Fibroblast of the aortic adventitia (primary cell): ENCODE data around the gene TSR1. TPM values are rescaled to one million over a fixed set of nuclear protein-coding genes. Genes with fewer than 3 reads are reported as not detected.

ENCODE experiments used
- DNase-seq: peaks from one replicate; pipeline ENCODE4 v3.0.0-alpha.2; 2010; ENCODE audit warnings: low read depth
- H3K4me3 ChIP-seq: 2 replicates; pipeline ENCODE4 v1.5.1; 2011; ENCODE audit warnings: low read depth, mild to moderate bottlenecking, control low read depth, low read length, moderate library complexity
- CTCF ChIP-seq: IDR thresholded peaks from 2 replicates; pipeline ENCODE4 v1.5.1; 2011; ENCODE audit warnings: mild to moderate bottlenecking, low read length, control low read depth, inconsistent platforms; ENCODE audit not compliant: insufficient read depth
- small RNA-seq: library from RNA; depleted of rRNA; stranded (forward); fragments of <200 nt; gene quantifications from one replicate; pipeline ENCODE3, GENCODE V24; 2012
- total RNA-seq: library from RNA; depleted of rRNA; stranded (reverse); fragments of >200 nt; gene quantifications from 2 replicates; pipeline ENCODE4 v1.2.3, GENCODE V29; 2012; ENCODE audit warnings: low replicate concordance

Gene TSR1
- total RNA-seq, 1 donor = 44.5 TPM

GRCh38 chr17:2277429-2278170 lies 58.7 kb downstream of the TSR1 start:
- no peak overlapping the region for H3K4me3 ChIP-seq
- TF ChIP-seq CTCF = no peak
- DNase-seq = no peak

- H3K4me3 ChIP-seq = no peak overlapping the region
- no peak for DNase-seq
- no peak for TF ChIP-seq CTCF
Observed at GRCh38 chr17:2275722-2276121, 60.5 kb downstream of the TSR1 start.

GRCh38 chr17:2274414-2274813 lies 61.8 kb downstream of the TSR1 start:
- DNase-seq = no peak
- TF ChIP-seq CTCF = no peak

More at GRCh38 chr17:2274414-2274813, 61.8 kb downstream of the TSR1 start:
- no peak overlapping the region for H3K4me3 ChIP-seq

Small RNA genes lying within 50 kb of the gene (small RNA-seq; reads per million reads assigned to genes)
- gene AC006435.3 (not detected), gene SNORD91A (78.3 reads per million, percentile 97 among the genes with 10 or more reads in this experiment), gene SNORD91B (14.8 reads per million, percentile 95 among the genes with 10 or more reads in this experiment)

Other genes starting within 250 kb of the TSR1 start
- gene SMG6, start 32.7 kb downstream of the TSR1 start, total RNA-seq = 37.5 and 49.3 TPM in 2 replicates
- gene SRR, start 32.5 kb downstream of the TSR1 start, total RNA-seq = 9.1 and 29.4 TPM in 2 replicates
- gene SGSM2, start 1.0 kb upstream of the TSR1 start, total RNA-seq = 31.0 and 47.3 TPM in 2 replicates
- 12.2 and 17.7 TPM in 2 replicates for gene MNT, start 64.6 kb upstream of the TSR1 start, total RNA-seq
- 12.3 and 18.7 TPM in 2 replicates for gene METTL16, start 175.4 kb upstream of the TSR1 start, total RNA-seq